HEK293T (cell line): Measurements from ENCODE around the gene TBL1X.

Experiments used
- CTCF ChIA-PET: fragments of 350-600 bp; formaldehyde crosslinking; extraction: SDS; loops from one replicate; lab custom pipeline; 2021; ENCODE audit warnings: antibody characterized with exemption, inconsistent platforms; lab: Yijun Ruan, JAX
- POLR2A ChIA-PET: fragments of 350-600 bp; formaldehyde crosslinking; extraction: SDS; loops from one replicate; lab custom pipeline; 2020; ENCODE audit warnings: antibody characterized with exemption, inconsistent platforms; lab: Yijun Ruan, JAX
- DNase-seq: peaks from one replicate; pipeline ENCODE4 v3.0.0; 2012; ENCODE audit warnings: mixed read lengths; ENCODE audit errors: extremely low spot score
- ARNT ChIP-seq: fragments of 450-650 bp; IDR thresholded peaks from 2 replicates; pipeline ENCODE4 v1.6.1; 2017; ENCODE audit warnings: mild to moderate bottlenecking
- BHLHE40 ChIP-seq: fragments of 450-650 bp; IDR thresholded peaks from 2 replicates; pipeline ENCODE4 v1.6.1; 2016; ENCODE audit warnings: mild to moderate bottlenecking, moderate library complexity, borderline replicate concordance
- CTBP1 ChIP-seq: fragments of 450-650 bp; IDR thresholded peaks from 2 replicates; pipeline ENCODE4 v1.6.1; 2016; ENCODE audit warnings: borderline replicate concordance
- ELF4 ChIP-seq: fragments of 450-650 bp; IDR thresholded peaks from 2 replicates; pipeline ENCODE4 v1.6.1; 2017; ENCODE audit warnings: antibody characterized with exemption
- FOXA1 ChIP-seq: fragments of 450-650 bp; IDR thresholded peaks from 2 replicates; pipeline ENCODE4 v1.6.1; 2016; ENCODE audit warnings: mild to moderate bottlenecking
- FOXK2 ChIP-seq: fragments of 450-650 bp; IDR thresholded peaks from 2 replicates; pipeline ENCODE4 v1.6.1; 2016; ENCODE audit warnings: mild to moderate bottlenecking
- FOXM1 ChIP-seq: fragments of 450-650 bp; IDR thresholded peaks from 2 replicates; pipeline ENCODE4 v1.6.1; 2017; ENCODE audit warnings: mild to moderate bottlenecking, borderline replicate concordance
- HDGF ChIP-seq: fragments of 450-650 bp; IDR thresholded peaks from 2 replicates; pipeline ENCODE4 v1.6.1; 2017; ENCODE audit warnings: antibody characterized with exemption, borderline replicate concordance
- L3MBTL2 ChIP-seq: fragments of 450-650 bp; conservative IDR thresholded peaks from 2 replicates; pipeline ENCODE4 v1.6.1; 2016; ENCODE audit warnings: mild to moderate bottlenecking
- LEF1 ChIP-seq: fragments of 450-650 bp; IDR thresholded peaks from 2 replicates; pipeline ENCODE4 v1.6.1; 2017; ENCODE audit warnings: mild to moderate bottlenecking, borderline replicate concordance
- NFRKB ChIP-seq: fragments of 450-650 bp; IDR thresholded peaks from 2 replicates; pipeline ENCODE4 v1.6.1; 2016; ENCODE audit warnings: mild to moderate bottlenecking, moderate library complexity
- PKNOX1 ChIP-seq: fragments of 450-650 bp; IDR thresholded peaks from 2 replicates; pipeline ENCODE4 v1.6.1; 2016
- SP1 ChIP-seq: fragments of 450-650 bp; IDR thresholded peaks from 2 replicates; pipeline ENCODE4 v1.6.1; 2017
- SUZ12 ChIP-seq: fragments of 450-650 bp; IDR thresholded peaks from 2 replicates; pipeline ENCODE4 v1.6.1; 2016; ENCODE audit warnings: mild to moderate bottlenecking
- TARDBP ChIP-seq: fragments of 450-650 bp; IDR thresholded peaks from 2 replicates; pipeline ENCODE4 v1.6.1; 2016
- ZNF384 ChIP-seq: fragments of 450-650 bp; IDR thresholded peaks from 2 replicates; pipeline ENCODE4 v1.6.1; 2016

TBL1X gene

GRCh38 chrX:9609987-9610386 is 145.1 kb downstream of the TBL1X start:
- CTCF ChIA-PET, result no interaction called here
- no peak for DNase-seq
- TF ChIP-seq ZNF384, result no peak
- no peak for TF ChIP-seq ARNT
- no peak for TF ChIP-seq FOXK2
- TF ChIP-seq ELF4, result no peak
- no peak for TF ChIP-seq L3MBTL2
- no peak for TF ChIP-seq CTBP1
- no peak for TF ChIP-seq LEF1
- TF ChIP-seq BHLHE40, result no peak
- no peak for TF ChIP-seq NFRKB
- TF ChIP-seq HDGF, result no peak
- TF ChIP-seq FOXM1, result no peak
- TF ChIP-seq PKNOX1, result no peak
- no peak for TF ChIP-seq SUZ12
- TF ChIP-seq FOXA1, result no peak
- TF ChIP-seq SP1, result no peak
- no peak for TF ChIP-seq TARDBP
- POLR2A ChIA-PET, result no interaction called here

GRCh38 chrX:9610771-9611392 is 146.0 kb downstream of the TBL1X start:
- ChIA-PET CTCF (no interaction called here), POLR2A (no interaction called here)
- no peak for DNase-seq
- TF ChIP-seq FOXM1 (no peak), ELF4 (no peak), LEF1 (no peak), CTBP1 (no peak), HDGF (no peak)

- no peak for DNase-seq
- ChIA-PET POLR2A (no interaction called here), CTCF (no interaction called here)
Observed at GRCh38 chrX:9611436-9612145, 146.7 kb downstream of the TBL1X start.

GRCh38 chrX:9612146-9612505 is 147.3 kb downstream of the TBL1X start:
- POLR2A ChIA-PET, result no interaction called here
- DNase-seq, result no peak
- TF ChIP-seq PKNOX1, result no peak
- no peak for TF ChIP-seq FOXM1
- TF ChIP-seq ARNT, result no peak
- no peak for TF ChIP-seq BHLHE40
- no peak for TF ChIP-seq L3MBTL2
- no peak for TF ChIP-seq NFRKB
- TF ChIP-seq CTBP1, result no peak
- no peak for TF ChIP-seq TARDBP
- no peak for TF ChIP-seq SP1
- no peak for TF ChIP-seq SUZ12
- CTCF ChIA-PET, result no interaction called here

More at GRCh38 chrX:9611436-9612145, 146.7 kb downstream of the TBL1X start:
- TF ChIP-seq PKNOX1 (no peak), NFRKB (no peak), BHLHE40 (no peak), ARNT (no peak), FOXA1 (no peak), HDGF (no peak), ZNF384 (no peak), TARDBP (no peak), CTBP1 (no peak), FOXM1 (no peak), SUZ12 (no peak), FOXK2 (no peak), LEF1 (no peak), ELF4 (no peak), SP1 (no peak), L3MBTL2 (no peak)

GRCh38 chrX:9614016-9614415 is 149.2 kb downstream of the TBL1X start:
- CTCF ChIA-PET, result no interaction called here

GRCh38 chrX:9619133-9619532 is 154.3 kb downstream of the TBL1X start:
- POLR2A ChIA-PET, result no interaction called here
- CTCF ChIA-PET, result no interaction called here
- no peak for TF ChIP-seq SUZ12
- TF ChIP-seq ARNT, result no peak
- no peak for TF ChIP-seq SP1
- TF ChIP-seq TARDBP, result no peak
- TF ChIP-seq BHLHE40, result no peak
- no peak for TF ChIP-seq L3MBTL2
- no peak for TF ChIP-seq HDGF
- no peak for DNase-seq

More at GRCh38 chrX:9614016-9614415, 149.2 kb downstream of the TBL1X start:
- no peak for DNase-seq
- TF ChIP-seq L3MBTL2 (no peak), NFRKB (no peak), LEF1 (no peak), ARNT (no peak), ELF4 (no peak)
- POLR2A ChIA-PET, result no interaction called here
